Stimulated activated CD4-positive, alpha-beta T cell treated with anti-CD3 and anti-CD28 coated beads, Interleukin-15, amount 100 ng/mL, for 48 hours (primary cell): ENCODE data around the gene RTN3.
A peak's percentile ranks its signal among the peaks of the same experiment; 100 is the strongest.
"Not testable (repeated sequence)": the region's sequence is repeated elsewhere in the genome, so short reads cannot be mapped to it uniquely, and the experiment has no call there.

Experiments
- DNase-seq, 2 donors: peaks; one replicate each; pipeline ENCODE4 v3.0.0-alpha.2; 2020; ENCODE audit warnings: low read depth in 2 of 2

The RTN3 gene

GRCh38 chr11:63768237-63769041, 87.1 kb downstream of the RTN3 start, which contains the start of gene ZFTA:
Gene ZFTA (minus strand): TSS chr11:63768775. CDS start chr11:63768622, 153 bp downstream.
- DNase-seq, result peak in 1 of 2 donors; percentile 34

- DNase-seq, result no peak
Observed at GRCh38 chr11:63769042-63769713, 87.9 kb downstream of the RTN3 start.

GRCh38 chr11:63769714-63770455, 88.6 kb downstream of the RTN3 start:
- DNase-seq, result no peak

- DNase-seq, result no peak
Observed at GRCh38 chr11:63770763-63771162, 89.5 kb downstream of the RTN3 start.

GRCh38 chr11:63771741-63772318, 90.5 kb downstream of the RTN3 start:
- DNase-seq, result not testable (repeated sequence)

- DNase-seq, result no peak
Observed at GRCh38 chr11:63775191-63775590, 93.9 kb downstream of the RTN3 start.

- DNase-seq, result no peak
Observed at GRCh38 chr11:63779039-63779438, 97.7 kb downstream of the RTN3 start.

- DNase-seq, result no peak
Observed at GRCh38 chr11:63782749-63783148, 101.4 kb downstream of the RTN3 start.

- no peak for DNase-seq
Observed at GRCh38 chr11:63783925-63784592, 102.8 kb downstream of the RTN3 start.

GRCh38 chr11:63785823-63786222, 104.5 kb downstream of the RTN3 start:
- no peak for DNase-seq

- DNase-seq, result no peak
Observed at GRCh38 chr11:63791495-63792167, 110.3 kb downstream of the RTN3 start.

- DNase-seq, result no peak
Observed at GRCh38 chr11:63793161-63793560, 111.9 kb downstream of the RTN3 start.

- DNase-seq, result no peak
Observed at GRCh38 chr11:63795066-63795465, 113.8 kb downstream of the RTN3 start.

GRCh38 chr11:63800921-63801320, 119.6 kb downstream of the RTN3 start:
- no peak for DNase-seq

GRCh38 chr11:63802637-63803414, 121.5 kb downstream of the RTN3 start:
- no peak for DNase-seq

GRCh38 chr11:63804259-63804658, 123.0 kb downstream of the RTN3 start:
- DNase-seq, result no peak

- no peak for DNase-seq
Observed at GRCh38 chr11:63805844-63806415, 124.6 kb downstream of the RTN3 start.
